Left colon (tissue), 2 donors: ENCODE data around the gene TRIM63. TPM values are rescaled to one million over a fixed set of nuclear protein-coding genes. Genes with fewer than 3 reads are reported as not detected.

Source experiments
- ATAC-seq: fragments of 200-7000 bp; cut with Tn5 transposase; one replicate; pipeline ENCODE4 v1.9.1; 2020; ENCODE audit warnings: mild to moderate bottlenecking, moderate library complexity
- DNase-seq, 2 donors: peaks; one replicate each; pipeline ENCODE4 v3.0.0-alpha.2; 2020
- intact Hi-C, 2 donors: fragments of 100-400 bp; cut with DNase I in 1 of 2; cut with micrococcal nuclease in 1 of 2; formaldehyde crosslinking; loops; one replicate each; pipeline versions ENCODE4 v1.11.2 to v1.14.0; 2022; cut with DNase I, micrococcal nuclease
- total RNA-seq, 2 donors: library from RNA; stranded (reverse); fragmentation: NEBNext Ultra II Directional; extraction: Animal tissue kit (Norgen Biotek cat#: 25700); gene quantifications; one replicate each; pipeline ENCODE4 v1.2.1, GENCODE V29; 2021
- donor health status: DM: no; HTN: no; CAD: no.
- donor health status: DM: yes; HTN: yes; CAD: no.

The TRIM63 gene
- total RNA-seq, 2 donors from 2014 or later, result 0.15 to 0.25 TPM

DNA sequence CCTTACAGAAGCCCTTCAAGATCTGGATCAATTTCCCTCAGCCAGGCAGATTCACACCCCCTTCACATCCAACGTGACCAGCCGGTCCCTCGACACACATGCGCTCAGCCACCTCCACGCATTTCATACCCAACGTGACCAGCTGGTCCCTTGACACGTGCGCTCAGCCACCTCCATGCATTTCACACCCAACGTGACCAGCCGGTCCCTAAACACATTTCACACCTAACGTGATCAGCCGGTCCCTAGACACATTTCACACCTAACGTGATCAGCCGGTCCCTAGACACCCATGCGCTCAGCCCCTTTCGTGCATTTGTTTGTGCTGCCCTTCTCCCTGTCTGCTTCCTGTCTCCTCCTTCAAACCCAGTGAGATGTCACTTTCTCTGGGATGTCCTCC is 60.7 kb downstream of the TRIM63 start:
- DNase-seq (no peak), ATAC-seq (no peak)
- intact Hi-C loops, result no loop called here

DNA sequence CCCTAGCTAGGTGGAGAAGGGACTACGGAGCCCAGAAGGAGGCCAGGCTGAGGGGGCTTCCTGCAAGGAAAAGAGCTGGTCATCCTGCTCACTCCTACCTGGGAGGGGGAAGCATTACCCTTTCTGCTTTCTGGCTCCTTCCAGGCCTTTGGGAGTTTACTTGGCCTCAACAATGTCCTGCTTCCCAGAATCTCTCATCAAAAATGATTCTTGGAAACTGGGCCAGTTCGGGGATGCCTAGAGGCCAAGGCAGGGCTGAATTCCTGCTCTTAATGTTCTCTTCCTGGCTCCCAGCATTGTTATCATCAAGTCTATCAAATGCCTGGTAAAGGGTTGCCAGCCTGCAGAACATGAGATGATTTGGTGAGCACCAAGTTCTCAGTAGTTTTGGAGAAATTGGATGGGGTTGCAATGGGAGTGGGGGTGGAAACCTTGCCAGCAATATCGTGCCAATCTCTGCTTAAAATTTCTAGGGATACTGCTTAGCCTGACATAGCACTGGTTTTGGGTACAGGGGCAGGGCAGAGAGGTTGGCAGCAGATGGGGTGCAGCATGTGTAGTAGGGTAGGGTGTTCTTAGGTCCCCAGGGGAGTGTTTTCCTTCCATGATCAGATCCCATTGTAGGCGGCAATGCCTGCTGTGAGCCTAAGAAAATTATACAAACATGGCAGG is 61.9 kb downstream of the TRIM63 start:
- no peak for ATAC-seq
- intact Hi-C loops, result no loop called here
- no peak for DNase-seq

DNA sequence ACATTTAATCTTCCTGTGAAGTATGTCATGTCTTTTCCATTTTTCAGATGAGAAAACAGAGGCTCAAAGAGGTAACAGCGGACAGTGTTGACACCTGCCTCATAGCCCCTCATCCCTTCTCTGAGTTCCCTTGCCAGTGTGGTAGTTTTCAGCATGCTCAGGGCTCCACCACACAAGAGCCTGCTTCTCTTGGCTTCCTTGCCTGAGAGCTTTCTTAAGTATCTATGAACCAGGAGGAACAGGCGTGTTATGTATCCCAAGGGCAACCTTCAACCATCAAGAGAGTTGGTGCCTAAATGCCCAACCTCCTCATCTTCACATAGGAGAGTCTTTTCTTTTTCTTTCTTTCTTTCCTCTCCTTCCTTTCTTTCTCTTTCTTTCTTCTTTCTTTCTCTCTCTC is 63.7 kb downstream of the TRIM63 start:
- intact Hi-C loops, result no loop called here
- no peak for ATAC-seq
- no peak for DNase-seq

DNA sequence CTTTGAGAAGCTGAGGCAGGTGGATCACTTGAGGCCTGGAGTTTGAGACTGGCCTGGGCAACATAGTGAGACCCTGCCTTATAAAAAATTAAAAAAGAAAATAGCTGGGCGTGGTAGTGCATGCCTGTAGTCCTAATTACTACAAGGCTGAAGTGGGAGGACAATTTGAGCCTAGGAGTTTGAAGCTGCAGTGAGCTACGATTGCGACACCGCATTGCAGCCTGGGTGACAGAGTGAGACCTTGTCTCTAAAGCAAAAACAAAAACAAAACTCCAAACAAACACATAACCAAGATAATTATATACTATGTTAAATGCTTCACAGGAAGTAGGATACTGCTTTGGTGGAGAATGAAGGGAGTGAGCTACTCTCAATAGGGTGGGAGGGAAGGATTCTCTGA is 64.2 kb downstream of the TRIM63 start:
- DNase-seq, result no peak
- intact Hi-C loops, result no loop called here
- ATAC-seq, result no peak

Other genes starting within 250 kb of the TRIM63 start
- 10 to 100 TPM; 42.1 to 59.4 TPM for gene MTFR1L, start 247.7 kb downstream of the TRIM63 start, total RNA-seq
- under 1 TPM in 1 of 2 donors, not detected in 1; 0.98 TPM for gene AUNIP, start 208.2 kb downstream of the TRIM63 start, total RNA-seq
- 1 to 10 TPM; 2.3 to 3.3 TPM for gene PAQR7, start 191.9 kb downstream of the TRIM63 start, total RNA-seq
- gene STMN1, start 161.2 kb downstream of the TRIM63 start, total RNA-seq, result 10 to 100 TPM; 27.8 to 52.6 TPM
- 10 to 100 TPM; 49.2 to 51.9 TPM for gene PAFAH2, start 69.6 kb downstream of the TRIM63 start, total RNA-seq
- under 1 TPM in 1 of 2 donors, not detected in 1; 0.11 TPM for gene EXTL1, start 45.9 kb downstream of the TRIM63 start, total RNA-seq
- under 1 TPM in 1 of 2 donors, not detected in 1; 0.22 TPM for gene SLC30A2, start 21.5 kb downstream of the TRIM63 start, total RNA-seq
- 10 to 100 TPM; 15.5 to 15.9 TPM for gene PDIK1L, start 44.2 kb upstream of the TRIM63 start, total RNA-seq
- 1 to 10 TPM in 1 of 2 donors, under 1 TPM in 1; 0.85 to 1.0 TPM for gene FAM110D, start 91.4 kb upstream of the TRIM63 start, total RNA-seq
- not detected for gene C1orf232, start 101.3 kb upstream of the TRIM63 start, total RNA-seq
- 10 to 100 TPM; 17.6 to 21.2 TPM for gene ZNF593, start 102.3 kb upstream of the TRIM63 start, total RNA-seq
- gene ZNF593OS, start 104.2 kb upstream of the TRIM63 start, total RNA-seq, result not detected
- gene CNKSR1, start 109.9 kb upstream of the TRIM63 start, total RNA-seq, result 10 to 100 TPM; 37.3 to 45.6 TPM
- not detected for gene CATSPER4, start 123.0 kb upstream of the TRIM63 start, total RNA-seq
- 10 to 100 TPM; 11.4 to 16.7 TPM for gene CEP85, start 166.6 kb upstream of the TRIM63 start, total RNA-seq
- 100 to 1,000 TPM; 401 to 409 TPM for gene SH3BGRL3, start 212.5 kb upstream of the TRIM63 start, total RNA-seq
- 10 to 100 TPM in 1 of 2 donors, 1 to 10 TPM in 1; 10.0 to 13.4 TPM for gene UBXN11, start 239.0 kb upstream of the TRIM63 start, total RNA-seq